HUES6 (cell line): ENCODE data around the gene CFAP46.
"Not testable (repeated sequence)": the region's sequence is repeated elsewhere in the genome, so short reads cannot be mapped to it uniquely, and the experiment has no call there.

Experiments
- H3K27ac ChIP-seq: 2 replicates; pipeline ENCODE4 v1.7.0; 2013; ENCODE audit warnings: low read depth, mild to moderate bottlenecking, low read length, inconsistent platforms
- H3K27me3 ChIP-seq: 2 replicates; pipeline ENCODE4 v1.6.1; 2013; ENCODE audit warnings: low read length; ENCODE audit not compliant: control insufficient read depth, insufficient read depth
- H3K36me3 ChIP-seq: 2 replicates; pipeline ENCODE4 v1.6.1; 2013; ENCODE audit warnings: low read length; ENCODE audit not compliant: control insufficient read depth, insufficient read depth
- H3K4me1 ChIP-seq: 2 replicates; pipeline ENCODE4 v1.6.1; 2013; ENCODE audit warnings: low read length; ENCODE audit not compliant: control insufficient read depth, insufficient read depth
- H3K4me3 ChIP-seq: 2 replicates; pipeline ENCODE4 v1.5.1; 2013; ENCODE audit warnings: low read depth, low read length
- H3K9ac ChIP-seq: one replicate; pipeline ENCODE4 v1.6.1; 2013; ENCODE audit warnings: mild to moderate bottlenecking, low read length
- H3K9me3 ChIP-seq: 2 replicates; pipeline ENCODE4 v1.6.1; 2013; ENCODE audit warnings: low read depth, low read length; ENCODE audit not compliant: control insufficient read depth, insufficient read depth

The CFAP46 gene

GRCh38 chr10:132834311-132834761 lies 108.0 kb downstream of the CFAP46 start:
- Histone ChIP-seq H3K27ac (no peak overlapping the region), H3K36me3 (no peaks in the 10 kb centered on the region), H3K4me1 (no peaks in the 10 kb centered on the region), H3K9me3 (no peaks in the 10 kb centered on the region; the same call in 1 of the 2 replicates), H3K4me3 (no peak overlapping the region), H3K9ac (no peak overlapping the region), H3K27me3 (no peaks in the 10 kb centered on the region; the same call in 1 of the 2 replicates)

- Histone ChIP-seq H3K36me3 (no peaks in the 10 kb centered on the region), H3K9ac (no peak overlapping the region), H3K9me3 (no peaks in the 10 kb centered on the region; the same call in 1 of the 2 replicates), H3K27me3 (no peaks in the 10 kb centered on the region; the same call in 1 of the 2 replicates), H3K4me1 (no peaks in the 10 kb centered on the region), H3K4me3 (no peak overlapping the region), H3K27ac (no peak overlapping the region)
Measured at GRCh38 chr10:132833421-132834111, 108.8 kb downstream of the CFAP46 start.

- Histone ChIP-seq H3K36me3 (no peaks in the 10 kb centered on the region), H3K27me3 (no peaks in the 10 kb centered on the region; the same call in 1 of the 2 replicates), H3K4me1 (no peaks in the 10 kb centered on the region), H3K9ac (no peak overlapping the region), H3K27ac (no peak overlapping the region), H3K4me3 (no peak overlapping the region), H3K9me3 (no peaks in the 10 kb centered on the region; the same call in 1 of the 2 replicates)
Measured at GRCh38 chr10:132832186-132832969, 110.0 kb downstream of the CFAP46 start.

GRCh38 chr10:132829403-132829802 lies 113.0 kb downstream of the CFAP46 start:
- H3K4me1 ChIP-seq = no peaks in the 10 kb centered on the region
- H3K36me3 ChIP-seq = no peaks in the 10 kb centered on the region
- peaks cover 19% of the 10 kb centered on the region; the same call in 1 of the 2 replicates for H3K9me3 ChIP-seq
- no peak overlapping the region for H3K27ac ChIP-seq
- H3K9ac ChIP-seq = no peak overlapping the region
- no peak overlapping the region for H3K4me3 ChIP-seq
- no peaks in the 10 kb centered on the region; the same call in 1 of the 2 replicates for H3K27me3 ChIP-seq

- H3K9ac ChIP-seq = no peak overlapping the region
- no peak overlapping the region for H3K4me3 ChIP-seq
- H3K9me3 ChIP-seq = peaks cover 25% of the 10 kb centered on the region; the same call in 1 of the 2 replicates
- H3K4me1 ChIP-seq = no peaks in the 10 kb centered on the region
- H3K36me3 ChIP-seq = no peaks in the 10 kb centered on the region
- H3K27me3 ChIP-seq = no peaks in the 10 kb centered on the region; the same call in 1 of the 2 replicates
- no peak overlapping the region for H3K27ac ChIP-seq
Measured at GRCh38 chr10:132828681-132829080, 113.7 kb downstream of the CFAP46 start.

- H3K9me3 ChIP-seq = peaks cover 29% of the 10 kb centered on the region
- no peak overlapping the region for H3K27ac ChIP-seq
- H3K4me3 ChIP-seq = no peak overlapping the region
- H3K9ac ChIP-seq = no peak overlapping the region
- H3K4me1 ChIP-seq = no peaks in the 10 kb centered on the region
- H3K36me3 ChIP-seq = no peaks in the 10 kb centered on the region
- H3K27me3 ChIP-seq = no peaks in the 10 kb centered on the region; the same call in 1 of the 2 replicates
Measured at GRCh38 chr10:132827861-132828539, 114.4 kb downstream of the CFAP46 start.

- no peaks in the 10 kb centered on the region for H3K4me1 ChIP-seq
Measured at GRCh38 chr10:132827423-132827789, 115.0 kb downstream of the CFAP46 start.

GRCh38 chr10:132826524-132827422 lies 115.6 kb downstream of the CFAP46 start:
- peaks cover 40% of the 10 kb centered on the region for H3K9me3 ChIP-seq
- H3K36me3 ChIP-seq = no peaks in the 10 kb centered on the region
- H3K4me1 ChIP-seq = no peaks in the 10 kb centered on the region
- no peak overlapping the region for H3K27ac ChIP-seq
- no peaks in the 10 kb centered on the region; the same call in 1 of the 2 replicates for H3K27me3 ChIP-seq
- no peak overlapping the region for H3K4me3 ChIP-seq
- H3K9ac ChIP-seq = no peak overlapping the region

More at GRCh38 chr10:132827423-132827789, 115.0 kb downstream of the CFAP46 start:
- no peak overlapping the region for H3K4me3 ChIP-seq
- no peak overlapping the region for H3K27ac ChIP-seq
- no peaks in the 10 kb centered on the region for H3K36me3 ChIP-seq
- H3K9ac ChIP-seq = no peak overlapping the region
- H3K9me3 ChIP-seq = peaks cover 34% of the 10 kb centered on the region
- no peaks in the 10 kb centered on the region; the same call in 1 of the 2 replicates for H3K27me3 ChIP-seq

- H3K4me3 ChIP-seq, H3K36me3 ChIP-seq, H3K9ac ChIP-seq, H3K4me1 ChIP-seq, H3K27ac ChIP-seq, H3K27me3 ChIP-seq: not testable (repeated sequence)
- H3K9me3 ChIP-seq = peaks cover 47% of the 10 kb centered on the region
Measured at GRCh38 chr10:132825783-132826523, 116.4 kb downstream of the CFAP46 start.

- H3K9me3 ChIP-seq = peaks cover 48% of the 10 kb centered on the region
Measured at GRCh38 chr10:132820056-132820455, 122.3 kb downstream of the CFAP46 start.

More at GRCh38 chr10:132820056-132820455, 122.3 kb downstream of the CFAP46 start:
- Histone ChIP-seq H3K9ac (no peak overlapping the region), H3K27me3 (no peaks in the 10 kb centered on the region), H3K27ac (no peak overlapping the region), H3K4me1 (no peaks in the 10 kb centered on the region), H3K4me3 (no peak overlapping the region), H3K36me3 (no peaks in the 10 kb centered on the region)
